Measurements from ENCODE around the gene BAG2.

BAG2 gene

DNA sequence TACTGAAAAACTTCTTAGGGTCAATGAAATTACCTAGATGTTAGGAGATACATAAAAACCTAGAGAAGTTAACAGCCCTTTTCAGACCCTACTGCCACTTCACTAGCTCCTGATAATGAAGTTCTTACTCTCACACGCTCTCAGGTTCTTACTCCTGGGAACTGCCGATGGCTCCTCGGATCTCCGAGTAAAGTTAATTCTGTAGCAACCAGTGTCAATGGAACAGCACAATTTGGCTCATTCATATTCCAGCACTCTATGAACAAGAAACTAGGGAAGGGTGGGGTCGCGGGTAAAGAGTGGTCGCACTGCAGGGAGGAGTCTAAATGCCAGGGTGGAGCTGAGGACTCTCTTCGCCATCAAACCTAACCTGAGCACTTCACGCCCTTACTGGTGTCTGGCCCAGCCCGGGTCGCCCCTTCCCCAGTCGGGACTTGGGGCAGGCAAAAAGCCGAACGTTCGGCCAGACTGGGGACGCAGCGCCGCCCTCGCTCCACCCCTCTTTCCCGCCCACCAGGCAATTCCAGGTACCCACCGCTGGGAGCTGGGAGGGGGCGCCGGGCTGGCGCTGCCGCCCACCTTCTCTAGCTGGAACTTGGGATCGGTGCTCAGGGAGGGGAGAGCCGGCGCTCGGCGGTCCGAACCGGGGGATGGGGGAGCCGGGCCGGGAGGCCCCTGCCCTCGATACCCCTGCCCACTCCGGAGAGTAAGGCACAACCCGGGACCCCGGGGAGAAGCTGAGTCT is 49.2 kb downstream of the BAG2 start:
- peak in 2 of 3 experiments; percentile 8 to 55 for DNase-seq (ENCODE audit: low read depth in 3 of 3)

DNA sequence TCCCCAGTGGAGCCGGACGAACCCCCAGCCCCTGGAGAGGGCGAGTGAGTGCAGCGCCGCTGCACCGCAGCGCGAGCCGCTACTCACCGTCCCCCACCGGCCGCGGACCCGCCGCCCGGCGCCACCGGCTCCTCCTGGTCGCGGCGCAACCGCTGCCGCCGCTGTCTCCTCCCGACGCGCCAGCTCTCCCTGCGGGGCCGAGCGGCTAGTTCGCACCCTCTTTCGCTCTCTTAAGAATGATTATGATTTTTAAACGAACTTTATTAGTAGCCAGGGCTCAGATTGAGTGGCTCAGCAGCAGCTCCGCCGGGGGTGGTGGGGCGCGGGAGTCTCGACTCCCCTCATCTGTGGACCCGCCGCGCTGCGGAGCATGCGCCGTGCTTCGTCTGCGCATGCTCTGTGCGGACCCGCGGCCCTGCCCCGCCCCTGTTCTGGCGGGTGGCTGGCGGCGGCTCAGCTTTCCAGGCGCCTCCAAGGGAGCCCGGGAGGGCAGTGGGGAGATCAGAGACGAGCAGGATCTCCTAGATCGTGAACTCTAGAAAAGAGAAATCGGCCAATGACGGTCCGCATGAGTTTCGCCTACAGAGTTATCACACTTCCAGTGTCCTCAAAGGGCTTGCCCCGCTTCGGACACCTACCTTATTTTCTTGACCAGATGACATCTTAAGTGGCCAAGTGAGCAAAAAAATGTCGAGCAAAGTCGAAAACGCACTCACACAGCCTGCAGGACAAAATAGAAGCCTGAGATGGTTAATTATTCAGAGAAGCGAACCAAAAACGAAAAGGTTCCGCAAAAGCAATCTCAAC is 50.0 kb downstream of the BAG2 start, which contains the start of gene RAB23:
TSS of gene RAB23 (minus strand) at position 372 of the 807 bp plus-strand sequence. CDS start 11,927 bp downstream, outside the sequence.
- DNase-seq (ENCODE audit: low read depth in 3 of 3), result peak; percentile 53 to 78 (median 71)

DNA sequence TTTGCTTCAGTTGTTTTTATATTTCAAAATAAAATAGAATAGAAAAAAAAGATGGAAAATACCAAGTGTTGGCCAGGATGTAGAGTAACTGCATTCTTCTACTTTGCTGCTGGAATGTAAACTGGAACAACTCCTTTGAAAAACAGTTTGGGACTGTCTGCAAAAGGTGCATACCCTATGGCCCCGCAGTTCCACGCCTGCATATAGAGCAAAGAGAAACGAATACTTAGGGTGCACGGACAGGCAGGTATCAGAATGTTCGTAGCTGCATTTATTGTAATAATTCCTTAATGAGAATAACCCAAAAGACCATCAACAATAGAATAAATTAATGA is 50.6 kb downstream of the BAG2 start:
- DNase-seq (ENCODE audit: low read depth in 3 of 3), result no peak

DNA sequence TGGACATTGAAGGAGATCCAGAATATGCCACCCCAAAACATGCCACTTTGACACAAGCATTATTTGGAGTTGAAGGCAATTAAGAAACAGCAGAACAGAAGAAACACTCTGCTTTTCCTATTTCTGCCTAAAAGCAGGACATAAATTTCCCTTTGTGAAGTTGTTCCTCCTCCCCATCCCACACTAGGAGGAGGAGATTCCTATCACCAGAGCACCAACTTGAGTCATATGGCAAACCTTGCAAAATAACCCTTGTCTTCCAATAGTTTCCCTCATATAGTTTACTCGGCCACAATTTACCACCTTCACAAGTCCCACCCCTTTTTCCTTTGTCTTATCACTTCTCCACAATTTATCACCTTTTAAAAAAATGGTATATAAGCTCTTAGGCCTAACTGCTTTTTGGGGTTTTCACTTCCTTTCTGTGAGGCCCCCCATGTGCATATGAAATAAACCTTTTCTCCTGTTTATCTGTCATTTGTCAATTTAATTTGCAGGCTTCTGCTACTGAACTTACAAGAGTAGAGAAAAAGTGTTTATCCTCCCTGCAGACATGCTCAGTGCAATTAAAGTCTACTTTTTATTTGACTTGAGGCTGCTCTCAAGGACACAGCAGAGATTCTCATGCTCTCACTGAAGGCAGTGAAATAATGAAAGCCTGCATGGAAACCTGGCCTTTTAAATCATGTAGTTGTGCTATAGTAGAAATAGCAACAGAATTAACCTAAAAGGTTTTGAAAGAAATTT is 52.8 kb downstream of the BAG2 start:
- DNase-seq (ENCODE audit: low read depth in 3 of 3), result no peak

DNA sequence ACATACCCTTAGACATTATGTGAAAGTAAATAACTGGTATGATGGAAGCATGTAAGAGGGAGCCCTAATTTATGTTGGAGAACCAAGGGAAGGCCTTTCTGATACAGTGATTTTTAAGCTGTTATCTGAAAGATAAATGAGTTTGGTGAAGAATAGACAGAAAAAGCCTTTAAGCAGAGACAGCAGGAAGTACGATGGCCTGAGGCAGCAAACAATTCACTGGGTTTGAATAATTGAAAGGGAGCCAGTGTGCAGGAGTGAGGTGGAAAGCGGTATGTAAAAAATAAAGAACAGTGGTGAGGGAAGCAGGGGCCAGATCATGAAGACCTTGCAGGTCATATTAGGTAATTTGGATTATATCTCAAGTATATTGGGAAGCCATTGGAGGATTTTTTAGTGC is 54.1 kb downstream of the BAG2 start:
- DNase-seq (ENCODE audit: low read depth in 3 of 3), result no peak
